T47D (cell line): Measurements from ENCODE around the gene ZNF768.

Experiments used
- DNase-seq, 2 experiments: peaks; one replicate each; pipeline versions ENCODE4 v3.0.0 to v3.0.0-alpha.2; 2011 to 2012; ENCODE audit warnings: low read depth in 1 of 2, low spot score in 1 of 2
- JUND ChIP-seq: IDR thresholded peaks from 2 replicates; pipeline ENCODE4 v1.6.1; 2012; ENCODE audit warnings: low read depth
- in situ Hi-C: cut with HindIII; loops from 2 replicates; pipeline ENCODE4 v1.10.0; 2016; ENCODE audit warnings: low sequenced_read_pairs, low pct_unique_long_range_greater_than_20kb

ZNF768 gene

GRCh38 chr16:30565526-30565925 is 39.2 kb upstream of the ZNF768 start:
- no peak for TF ChIP-seq JUND
- in situ Hi-C loops, result no loop called here
- no peak for DNase-seq

- peak in 1 of 2 experiments; percentile 22 for DNase-seq
- in situ Hi-C loops, result no loop called here
- no peak for TF ChIP-seq JUND
Measured at GRCh38 chr16:30562021-30562420, 35.7 kb upstream of the ZNF768 start.

- in situ Hi-C loops, result no loop called here
- TF ChIP-seq JUND, result no peak
- DNase-seq, result peak in 1 of 2 experiments; percentile 39
Measured at GRCh38 chr16:30561089-30561816, 34.9 kb upstream of the ZNF768 start.

- no peak for TF ChIP-seq JUND
- no peak for DNase-seq
- in situ Hi-C loops, result no loop called here
Measured at GRCh38 chr16:30559690-30560089, 33.3 kb upstream of the ZNF768 start.

- no peak for TF ChIP-seq JUND
- in situ Hi-C loops, result no loop called here
- no peak for DNase-seq
Measured at GRCh38 chr16:30558789-30559377, 32.5 kb upstream of the ZNF768 start.

- in situ Hi-C loops, result no loop called here
- DNase-seq, result peak; percentile 96 to 99
- no peak for TF ChIP-seq JUND
Measured at GRCh38 chr16:30557957-30558788, 31.8 kb upstream of the ZNF768 start, which contains the start of gene ZNF764. Gene ZNF764 (minus strand): TSS chr16:30558374. CDS start chr16:30558182, 192 bp downstream.

- in situ Hi-C loops, result no loop called here
- DNase-seq, result no peak
- TF ChIP-seq JUND, result no peak
Measured at GRCh38 chr16:30557707-30557956, 31.3 kb upstream of the ZNF768 start.

- peak in 1 of 2 experiments; percentile 55 for DNase-seq
- in situ Hi-C loops, result no loop called here
- no peak for TF ChIP-seq JUND
Measured at GRCh38 chr16:30556125-30556473, 29.7 kb upstream of the ZNF768 start.

GRCh38 chr16:30555315-30556124 is 29.2 kb upstream of the ZNF768 start:
- DNase-seq, result no peak
- TF ChIP-seq JUND, result no peak
- in situ Hi-C loops, result no loop called here

- in situ Hi-C loops, result no loop called here
- no peak for TF ChIP-seq JUND
- DNase-seq, result no peak
Measured at GRCh38 chr16:30554557-30555314, 28.4 kb upstream of the ZNF768 start.

GRCh38 chr16:30553393-30553899 is 27.1 kb upstream of the ZNF768 start:
- DNase-seq, result no peak
- in situ Hi-C loops, result no loop called here
- TF ChIP-seq JUND, result no peak

- TF ChIP-seq JUND, result no peak
- no peak for DNase-seq
- in situ Hi-C loops, result no loop called here
Measured at GRCh38 chr16:30552956-30553355, 26.6 kb upstream of the ZNF768 start.
